K562 (cell line): Measurements from ENCODE around the gene GAK.

Experiments used
- CREB1 ChIP-seq, 2 experiments: sonication (generic) in 1 of 2; formaldehyde crosslinking in 1 of 2; IDR thresholded peaks; 2 replicates each; pipeline versions ENCODE4 v1.6.1 to v1.8.0; 2012 to 2022; ENCODE audit warnings: inconsistent platforms in 1 of 2, mild to moderate bottlenecking in 1 of 2, missing genetic modification reagents in 1 of 2, moderate library complexity in 1 of 2
- EZH2 ChIP-seq: IDR thresholded peaks from 2 replicates; pipeline ENCODE4 v1.6.1; 2012; ENCODE audit warnings: low read depth, mild to moderate bottlenecking, inconsistent platforms, low read length, borderline replicate concordance
- NR2C1 ChIP-seq, 2 experiments: fragments of 450-650 bp; IDR thresholded peaks; 2 replicates each; pipeline ENCODE4 v1.6.1; 2017; ENCODE audit warnings: mild to moderate bottlenecking in 2 of 2, antibody characterized with exemption in 1 of 2, inconsistent platforms in 1 of 2, missing compliant biosample characterization in 1 of 2, missing genetic modification characterization in 1 of 2
- PTTG1 ChIP-seq: fragments of 450-650 bp; IDR thresholded peaks from 2 replicates; pipeline ENCODE4 v1.6.1; 2016; ENCODE audit warnings: low read depth, mild to moderate bottlenecking, missing genetic modification characterization, missing compliant biosample characterization
- STAT5B ChIP-seq: fragments of 250-450 bp; sonication (Bioruptor Pico); IDR thresholded peaks from 2 replicates; pipeline ENCODE4 v1.8.0; 2021; ENCODE audit warnings: mild to moderate bottlenecking, inconsistent platforms
- ZNF140 ChIP-seq: fragments of 250-450 bp; sonication (Bioruptor Pico); IDR thresholded peaks from 2 replicates; pipeline ENCODE4 v1.8.0; 2021; ENCODE audit warnings: moderate library complexity, mild to moderate bottlenecking, inconsistent platforms
- TF ChIP-seq, protein P1 (sequence below): fragments of 250-450 bp; sonication (Bioruptor Pico); IDR thresholded peaks from 2 replicates; pipeline ENCODE4 v1.5.0; 2022; ENCODE audit warnings: mild to moderate bottlenecking

GRCh38 chr4:955931-956381 lies 23.8 kb upstream of the GAK start:
- TF ChIP-seq, protein P1, sequence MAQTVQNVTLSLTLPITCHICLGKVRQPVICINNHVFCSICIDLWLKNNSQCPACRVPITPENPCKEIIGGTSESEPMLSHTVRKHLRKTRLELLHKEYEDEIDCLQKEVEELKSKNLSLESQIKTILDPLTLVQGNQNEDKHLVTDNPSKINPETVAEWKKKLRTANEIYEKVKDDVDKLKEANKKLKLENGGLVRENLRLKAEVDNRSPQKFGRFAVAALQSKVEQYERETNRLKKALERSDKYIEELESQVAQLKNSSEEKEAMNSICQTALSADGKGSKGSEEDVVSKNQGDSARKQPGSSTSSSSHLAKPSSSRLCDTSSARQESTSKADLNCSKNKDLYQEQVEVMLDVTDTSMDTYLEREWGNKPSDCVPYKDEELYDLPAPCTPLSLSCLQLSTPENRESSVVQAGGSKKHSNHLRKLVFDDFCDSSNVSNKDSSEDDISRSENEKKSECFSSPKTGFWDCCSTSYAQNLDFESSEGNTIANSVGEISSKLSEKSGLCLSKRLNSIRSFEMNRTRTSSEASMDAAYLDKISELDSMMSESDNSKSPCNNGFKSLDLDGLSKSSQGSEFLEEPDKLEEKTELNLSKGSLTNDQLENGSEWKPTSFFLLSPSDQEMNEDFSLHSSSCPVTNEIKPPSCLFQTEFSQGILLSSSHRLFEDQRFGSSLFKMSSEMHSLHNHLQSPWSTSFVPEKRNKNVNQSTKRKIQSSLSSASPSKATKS (CRISPR knock-in tag): no peak
- TF ChIP-seq NR2C1 (IDR thresholded peaks at IDR 0.05): no peak
- TF ChIP-seq NR2C1 (tag; IDR thresholded peaks at IDR 0.05): no peak
- TF ChIP-seq STAT5B (CRISPR knock-in tag): no peak
- no peak for TF ChIP-seq CREB1 (IDR thresholded peaks at IDR 0.05)
- TF ChIP-seq CREB1 (CRISPR knock-in tag; IDR thresholded peaks at IDR 0.05): no peak
- no peak for TF ChIP-seq EZH2
- no peak for TF ChIP-seq PTTG1 (tag)
- no peak for TF ChIP-seq ZNF140 (CRISPR knock-in tag)
